Tibial nerve (tissue), 4 donors: Measurements from ENCODE around the gene PTH1R. TPM values are rescaled to one million over a fixed set of nuclear protein-coding genes. Genes with fewer than 3 reads are reported as not detected.

Experiments
- DNase-seq, 2 donors: peaks; one replicate each; pipeline ENCODE4 v3.0.0-alpha.2; 2019; ENCODE audit warnings: low spot score in 2 of 2
- H3K27ac ChIP-seq, 4 donors: fragments of 200-600 bp; sonication (generic) in 3 of 4; one replicate each; pipeline ENCODE4 v1.5.1; 2017 to 2019; ENCODE audit warnings: mild to moderate bottlenecking in 1 of 4
- H3K27me3 ChIP-seq, 2 donors: fragments of 200-600 bp; sonication (generic) in 1 of 2; one replicate each; pipeline versions ENCODE4 v1.5.1 to v1.6.0; 2017 to 2019
- H3K36me3 ChIP-seq, 3 donors: fragments of 200-600 bp; sonication (generic); one replicate each; pipeline ENCODE4 v1.5.1; 2018 to 2019
- H3K4me1 ChIP-seq, 4 donors: fragments of 200-600 bp; sonication (generic) in 3 of 4; one replicate each; pipeline ENCODE4 v1.5.1; 2017 to 2019
- H3K4me3 ChIP-seq, 4 donors: fragments of 200-600 bp; sonication (generic) in 3 of 4; one replicate each; pipeline ENCODE4 v1.5.1; 2017 to 2019; ENCODE audit warnings: mild to moderate bottlenecking in 1 of 4, moderate library complexity in 1 of 4
- H3K9me3 ChIP-seq, 4 donors: fragments of 200-600 bp; sonication (generic) in 3 of 4; one replicate each; pipeline ENCODE4 v1.5.1; 2017 to 2019
- CTCF ChIP-seq, 5 experiments: fragments of 200-600 bp in 3 of 5; fragments of 450-650 bp in 2 of 5; sonication (generic) in 3 of 5; IDR thresholded peaks; one replicate each; pipeline ENCODE4 v1.5.1; 2016 to 2019; ENCODE audit warnings: antibody characterized with exemption in 5 of 5, mild to moderate bottlenecking in 3 of 5, moderate library complexity in 2 of 5
- EP300 ChIP-seq, 2 donors: sonication (generic); formaldehyde crosslinking; IDR thresholded peaks; one replicate each; pipeline ENCODE4 v1.6.1; 2017; ENCODE audit warnings: antibody characterized with exemption in 2 of 2, mild to moderate bottlenecking in 1 of 2
- POLR2A ChIP-seq, 2 donors: fragments of 450-650 bp; IDR thresholded peaks; one replicate each; pipeline ENCODE4 v1.6.1; 2017; ENCODE audit warnings: antibody characterized with exemption in 2 of 2, mild to moderate bottlenecking in 2 of 2, moderate library complexity in 2 of 2
- WGBS, 2 donors: methylation state at CpG; one replicate each; pipeline ENCODE4 v1.1.5; 2018; 5-methylcytosine and 5-hydroxymethylcytosine counted together
- total RNA-seq, 4 donors: library from RNA; depleted of rRNA; stranded (reverse); fragments of >200 nt; gene quantifications; one replicate each; pipeline ENCODE4 v1.1.0, GENCODE V29; 2016

The PTH1R gene
- total RNA-seq, 4 donors from 2014 or later = 8.1 to 14.3 (median 13.6) TPM

GRCh38 chr3:46901591-46902187 is 24.2 kb downstream of the PTH1R start:
- Histone ChIP-seq H3K4me1 (peaks cover 0 to 23% (median 11%) of the 10 kb centered on the region in 4 donors), H3K4me3 (no peak overlapping the region), H3K36me3 (no peaks in the 10 kb centered on the region), H3K27ac (no peak overlapping the region), H3K27me3 (peaks cover 0 to 14% of the 10 kb centered on the region in 2 donors), H3K9me3 (no peaks in the 10 kb centered on the region)
- WGBS, 2 donors = 89 to 95% methylated on average over 12 to 14 of the region's 17 CpGs
- DNase-seq = no peak
- TF ChIP-seq EP300 (IDR thresholded peaks at IDR 0.05) = no peak
- TF ChIP-seq CTCF (IDR thresholded peaks at IDR 0.05) = no peak
- TF ChIP-seq POLR2A (IDR thresholded peaks at IDR 0.05) = no peak

DNA sequence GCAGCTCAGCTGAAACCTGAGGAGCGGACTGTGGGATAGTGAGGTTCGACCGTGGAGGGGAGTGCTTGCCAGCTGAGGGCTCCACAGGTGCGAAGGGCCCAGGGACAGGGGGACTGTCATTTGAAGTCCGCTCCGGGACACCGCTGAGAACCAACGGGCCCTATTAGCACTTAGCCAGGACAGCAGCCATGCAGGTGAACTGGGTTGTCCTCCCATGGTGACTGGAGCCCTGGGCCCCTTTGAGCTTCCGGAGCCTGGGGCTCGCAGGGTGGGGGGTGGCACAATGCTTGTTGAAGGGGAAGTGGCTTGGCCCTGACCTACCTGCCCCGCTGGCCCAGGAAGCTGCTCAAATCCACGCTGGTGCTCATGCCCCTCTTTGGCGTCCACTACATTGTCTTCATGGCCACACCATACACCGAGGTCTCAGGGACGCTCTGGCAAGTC is 24.7 kb downstream of the PTH1R start:
- no peak for DNase-seq
- Histone ChIP-seq H3K4me3 (no peak overlapping the region), H3K36me3 (no peaks in the 10 kb centered on the region), H3K27ac (no peak overlapping the region), H3K4me1 (peaks cover 0 to 23% (median 11%) of the 10 kb centered on the region in 4 donors), H3K9me3 (no peaks in the 10 kb centered on the region), H3K27me3 (peaks cover 0 to 14% of the 10 kb centered on the region in 2 donors)
- TF ChIP-seq CTCF (IDR thresholded peaks at IDR 0.05) (no peak), POLR2A (IDR thresholded peaks at IDR 0.05) (no peak), EP300 (IDR thresholded peaks at IDR 0.05) (no peak)
- WGBS, 2 donors = 93 to 94% methylated on average over 14 to 15 of the region's 15 CpGs

- 85 to 86% methylated on average over 17 to 21 of the region's 21 CpGs for WGBS, 2 donors
- TF ChIP-seq EP300 (IDR thresholded peaks at IDR 0.05) = no peak
- TF ChIP-seq CTCF (IDR thresholded peaks at IDR 0.05) = no peak
- TF ChIP-seq POLR2A (IDR thresholded peaks at IDR 0.05) = no peak
These were observed 26.1 kb downstream of the PTH1R start for GRCh38 chr3:46903341-46904302.

GRCh38 chr3:46904303-46905212 is 27.0 kb downstream of the PTH1R start:
- DNase-seq = no peak
- Histone ChIP-seq H3K9me3 (no peaks in the 10 kb centered on the region), H3K4me1 (peaks cover 2 to 27% (median 15%) of the 10 kb centered on the region in 4 donors), H3K36me3 (no peaks in the 10 kb centered on the region), H3K27ac (no peak overlapping the region), H3K27me3 (no peaks in the 10 kb centered on the region), H3K4me3 (no peak overlapping the region)
- TF ChIP-seq POLR2A (IDR thresholded peaks at IDR 0.05) (no peak), CTCF (IDR thresholded peaks at IDR 0.05) (no peak), EP300 (IDR thresholded peaks at IDR 0.05) (no peak)
- 86 to 89% methylated on average over 18 of the region's 18 CpGs for WGBS, 2 donors

More at GRCh38 chr3:46903341-46904302, 26.1 kb downstream of the PTH1R start:
- no peak overlapping the region for H3K27ac ChIP-seq
- no peaks in the 10 kb centered on the region for H3K9me3 ChIP-seq
- no peaks in the 10 kb centered on the region for H3K36me3 ChIP-seq
- DNase-seq = no peak
- H3K4me1 ChIP-seq = peaks cover 2 to 27% (median 12%) of the 10 kb centered on the region in 4 donors
- H3K4me3 ChIP-seq = no peak overlapping the region
- peaks cover 0 to 4% of the 10 kb centered on the region in 2 donors for H3K27me3 ChIP-seq
